GM19239 (cell line): Measurements from ENCODE around the gene TRAPPC4.
"Not testable (repeated sequence)": the region's sequence is repeated elsewhere in the genome, so short reads cannot be mapped to it uniquely, and the experiment has no call there.

Experiments
- DNase-seq: peaks from one replicate; pipeline ENCODE4 v3.0.0; 2011; ENCODE audit warnings: low spot score; ENCODE audit not compliant: insufficient read length
- FAIRE-seq: peaks from 2 replicates; lab custom pipeline; 2011; peaks lifted over from hg19 to GRCh38; lab: Jason Lieb, UNC

Gene TRAPPC4

DNA sequence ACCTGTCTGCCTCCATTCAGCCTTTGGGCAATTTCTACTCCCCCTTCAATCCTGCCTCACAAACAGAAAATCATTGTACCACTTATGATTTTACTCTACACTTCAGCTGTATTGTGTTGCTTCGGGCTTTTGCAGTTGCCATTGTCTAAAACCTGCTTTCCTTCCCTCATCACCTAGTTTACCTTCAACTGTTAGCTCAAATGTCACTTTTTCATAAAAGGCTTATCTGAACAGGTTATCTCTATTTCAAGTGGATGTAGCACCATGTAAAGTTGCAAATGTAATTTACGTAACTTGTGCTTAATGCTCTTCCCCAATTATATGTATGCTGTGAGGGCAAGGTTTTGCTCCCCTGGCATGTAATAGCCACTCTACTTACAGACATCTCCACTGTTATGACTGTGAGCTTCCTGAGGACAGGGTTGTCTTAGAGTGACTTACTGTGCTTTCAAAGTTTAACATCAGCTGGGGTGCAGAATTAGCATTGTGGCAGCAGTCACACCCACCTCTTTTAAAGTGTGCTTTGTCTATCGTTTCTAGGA is 5.9 kb upstream of the TRAPPC4 start:
- DNase-seq (no peak), FAIRE-seq (no peak)

DNA sequence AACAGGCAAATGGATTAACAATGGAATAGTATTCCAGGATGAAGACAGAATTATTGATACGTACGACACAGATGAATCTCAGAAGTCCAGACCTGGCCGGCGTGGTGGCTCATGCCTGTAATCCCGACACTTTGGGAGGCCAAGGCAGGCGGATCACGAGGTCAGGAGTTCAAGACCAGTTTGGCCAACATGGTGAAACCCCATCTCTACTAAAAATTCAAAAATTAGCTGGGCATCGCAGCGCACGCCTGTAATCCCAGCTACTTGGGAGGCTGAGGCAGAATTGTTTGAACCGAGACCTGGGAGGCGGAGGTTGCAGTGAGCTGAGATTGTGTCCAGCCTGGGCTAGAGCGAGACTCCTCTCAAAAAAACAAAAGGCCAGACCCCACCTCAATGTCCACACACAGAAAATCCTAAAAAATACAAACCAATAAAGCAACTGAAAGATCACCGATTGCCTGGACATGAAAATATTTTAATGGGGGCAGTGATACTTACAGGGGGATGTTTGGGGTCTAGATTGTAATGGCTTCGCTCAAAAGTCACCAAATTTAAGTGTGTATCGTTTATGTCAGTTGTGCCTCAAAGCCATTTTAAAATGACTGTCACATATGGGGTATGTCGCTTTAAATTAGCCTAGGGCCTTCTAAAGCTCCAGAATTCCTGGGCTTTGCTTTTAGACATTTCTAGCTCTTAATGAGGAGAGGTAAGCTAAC is 4.2 kb upstream of the TRAPPC4 start:
- no peak for DNase-seq
- FAIRE-seq = no peak

DNA sequence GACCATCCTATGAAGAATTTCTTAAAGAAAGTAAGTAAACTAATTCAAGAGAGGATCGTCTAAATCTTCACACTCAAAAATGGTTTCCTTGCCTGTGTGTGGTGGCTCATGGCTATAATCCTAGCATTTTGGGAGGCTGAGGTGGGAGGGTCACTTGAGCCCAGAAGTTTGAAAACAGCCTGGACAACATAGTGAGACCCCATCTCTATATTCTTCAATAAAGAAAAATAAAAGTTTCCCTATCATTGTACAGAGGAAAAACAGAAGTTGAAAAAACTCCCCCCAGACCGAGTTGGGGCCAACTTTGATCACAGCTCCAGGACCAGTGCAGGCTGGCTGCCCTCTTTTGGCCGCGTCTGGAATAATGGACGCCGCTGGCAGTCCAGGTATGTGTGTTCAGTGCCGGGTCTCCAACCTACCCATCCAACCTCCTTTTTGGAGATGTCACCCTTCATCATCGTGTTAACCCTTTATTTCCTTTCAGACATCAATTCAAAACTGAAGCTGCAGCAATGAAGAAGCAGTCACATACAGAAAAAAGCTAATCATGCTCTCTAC is 3.4 kb upstream of the TRAPPC4 start:
- no peak for DNase-seq
- no peak for FAIRE-seq

DNA sequence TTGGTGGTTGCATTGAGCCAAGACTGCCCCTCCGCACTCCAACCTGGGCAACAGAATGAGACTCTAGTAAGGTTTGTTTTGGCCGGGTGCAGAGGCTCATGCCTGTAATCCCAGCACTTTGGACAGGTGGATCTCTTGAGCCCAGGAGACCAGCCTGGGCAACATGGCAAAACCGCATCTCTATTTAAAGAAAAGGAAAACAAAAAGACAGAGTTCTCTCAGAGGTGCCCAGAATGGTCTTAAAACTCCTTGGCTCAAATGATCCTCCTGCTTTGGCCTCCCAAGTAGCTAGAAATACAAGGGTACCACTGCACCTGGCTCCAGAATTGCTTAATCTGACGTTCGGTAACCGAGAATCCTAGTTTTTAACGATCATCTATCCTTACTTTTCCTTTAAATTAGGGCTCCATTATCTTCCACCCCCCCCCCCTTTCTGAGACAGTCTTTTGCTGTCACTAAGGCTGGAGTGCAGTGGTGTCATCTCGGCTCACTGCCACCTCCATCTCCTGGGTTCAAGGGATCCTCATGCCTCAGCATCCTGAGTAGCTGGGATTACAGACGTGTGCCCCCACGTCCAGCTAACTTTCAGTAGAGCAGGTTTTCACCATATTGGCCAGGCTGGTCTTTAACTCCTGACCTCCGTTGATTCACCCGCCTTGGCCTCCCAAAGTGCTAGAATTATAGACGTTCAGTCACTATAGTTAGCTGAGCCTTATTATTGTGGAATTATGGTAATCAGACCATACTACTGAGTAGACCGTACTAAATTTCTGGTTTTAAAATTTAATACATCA is 2.2 kb upstream of the TRAPPC4 start:
- FAIRE-seq (no peak), DNase-seq (no peak)

DNA sequence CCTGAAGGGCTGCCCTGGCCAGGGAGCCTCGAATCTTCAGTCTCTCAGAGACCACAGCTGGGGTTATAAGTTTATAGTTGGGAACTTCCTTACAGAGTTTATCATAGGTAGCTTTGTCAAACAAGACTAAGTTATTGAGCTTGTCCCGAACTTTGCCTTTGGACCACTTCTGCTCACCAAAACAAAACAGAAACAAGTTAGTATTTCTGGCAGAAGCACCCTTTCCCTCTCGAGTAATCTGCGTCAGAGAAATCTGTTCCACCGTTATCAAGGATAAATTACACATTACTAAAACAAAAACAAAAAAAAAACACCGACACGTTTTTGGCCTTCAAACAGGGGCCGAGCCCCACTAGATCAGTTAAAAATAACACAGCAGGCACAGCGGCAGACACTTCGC is 1.2 kb upstream of the TRAPPC4 start:
- not testable (repeated sequence) for DNase-seq, FAIRE-seq

DNA sequence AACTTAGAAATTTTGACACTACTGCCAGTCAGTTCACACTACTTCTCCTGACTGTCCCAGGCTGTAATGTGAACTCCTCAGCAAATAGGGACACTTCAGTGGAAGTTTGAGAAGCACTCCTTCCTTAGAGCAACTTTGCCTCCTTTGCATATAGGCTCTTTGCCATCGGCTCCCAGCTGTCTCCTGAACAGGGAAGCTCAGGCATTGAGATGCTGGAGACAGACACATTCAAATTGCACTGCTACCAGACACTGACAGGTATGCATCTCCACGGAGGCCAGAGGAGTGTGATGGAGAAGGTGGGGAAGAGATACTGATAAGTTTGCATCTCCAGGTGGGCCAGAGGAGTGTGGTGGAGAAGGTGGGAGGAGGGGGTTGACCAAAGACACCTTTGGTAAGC is 1.4 kb downstream of the TRAPPC4 start:
- no peak for FAIRE-seq

GRCh38 chr11:119021631-119022030 is 3.1 kb downstream of the TRAPPC4 start:
- FAIRE-seq (no peak), DNase-seq (no peak)

More for the DNA sequence above, 1.4 kb downstream of the TRAPPC4 start:
- no peak for DNase-seq

- FAIRE-seq = no peak
- no peak for DNase-seq
Measured at GRCh38 chr11:119023741-119024140, 5.2 kb downstream of the TRAPPC4 start.

DNA sequence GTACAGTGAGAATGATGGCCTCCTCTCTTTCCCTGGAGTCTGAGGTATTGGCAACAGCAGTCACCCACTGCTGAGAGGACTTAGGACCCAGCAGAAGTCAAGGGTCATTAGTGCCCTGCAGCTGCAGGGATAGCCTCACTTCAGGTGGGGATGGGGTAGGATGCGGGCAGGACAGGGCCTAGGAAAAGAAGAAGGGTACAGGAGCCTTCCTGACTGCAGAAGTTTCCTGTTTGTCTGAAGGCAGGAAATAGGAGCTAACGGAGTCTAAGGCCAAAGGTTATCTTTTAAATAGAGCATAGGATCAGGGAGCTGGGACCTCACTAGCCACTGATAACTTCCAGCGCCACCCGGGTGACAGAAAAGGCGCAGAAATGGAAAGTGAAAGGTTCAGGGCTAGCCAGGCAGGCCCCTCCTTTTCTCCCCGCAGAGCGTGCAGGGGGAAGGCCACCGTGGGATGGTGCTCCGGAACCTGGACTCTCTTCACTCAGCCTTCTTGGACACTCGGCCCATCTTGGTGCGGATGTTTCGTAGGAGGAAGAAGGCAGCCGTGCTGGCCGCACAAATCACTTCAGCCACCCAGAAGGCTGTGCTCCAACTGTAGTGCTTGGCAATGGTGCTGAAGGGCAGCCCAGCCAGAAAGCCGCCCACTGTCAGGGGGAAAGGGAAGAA is 6.0 kb downstream of the TRAPPC4 start:
- FAIRE-seq (no peak), DNase-seq (no peak)

GRCh38 chr11:119025099-119025473 is 6.5 kb downstream of the TRAPPC4 start:
- no peak for FAIRE-seq
- no peak for DNase-seq

DNA sequence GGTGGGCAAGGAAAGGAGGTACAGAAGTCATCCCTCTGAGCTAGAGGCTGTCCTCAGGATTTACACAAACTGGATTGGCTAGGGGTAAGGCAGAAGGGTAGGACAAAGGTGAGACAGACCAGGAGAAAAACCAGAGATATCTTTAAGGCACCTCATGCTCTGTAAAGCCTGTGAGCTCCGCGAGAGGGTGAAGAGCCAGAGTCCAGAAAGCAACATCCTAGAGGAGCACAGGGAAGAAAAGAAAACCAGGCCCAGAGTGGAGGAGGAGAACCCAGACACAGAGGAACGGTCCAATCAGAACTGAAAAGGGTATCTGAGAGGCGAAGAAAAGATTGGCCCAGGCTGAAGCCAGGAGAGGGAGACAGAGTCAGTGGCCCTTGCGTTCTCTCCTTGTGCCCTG is 7.0 kb downstream of the TRAPPC4 start:
- DNase-seq (no peak), FAIRE-seq (no peak)

GRCh38 chr11:119025978-119026766 is 7.6 kb downstream of the TRAPPC4 start:
- DNase-seq (no peak), FAIRE-seq (no peak)

GRCh38 chr11:119026970-119027369 is 8.4 kb downstream of the TRAPPC4 start:
- FAIRE-seq = no peak
- DNase-seq = no peak

DNA sequence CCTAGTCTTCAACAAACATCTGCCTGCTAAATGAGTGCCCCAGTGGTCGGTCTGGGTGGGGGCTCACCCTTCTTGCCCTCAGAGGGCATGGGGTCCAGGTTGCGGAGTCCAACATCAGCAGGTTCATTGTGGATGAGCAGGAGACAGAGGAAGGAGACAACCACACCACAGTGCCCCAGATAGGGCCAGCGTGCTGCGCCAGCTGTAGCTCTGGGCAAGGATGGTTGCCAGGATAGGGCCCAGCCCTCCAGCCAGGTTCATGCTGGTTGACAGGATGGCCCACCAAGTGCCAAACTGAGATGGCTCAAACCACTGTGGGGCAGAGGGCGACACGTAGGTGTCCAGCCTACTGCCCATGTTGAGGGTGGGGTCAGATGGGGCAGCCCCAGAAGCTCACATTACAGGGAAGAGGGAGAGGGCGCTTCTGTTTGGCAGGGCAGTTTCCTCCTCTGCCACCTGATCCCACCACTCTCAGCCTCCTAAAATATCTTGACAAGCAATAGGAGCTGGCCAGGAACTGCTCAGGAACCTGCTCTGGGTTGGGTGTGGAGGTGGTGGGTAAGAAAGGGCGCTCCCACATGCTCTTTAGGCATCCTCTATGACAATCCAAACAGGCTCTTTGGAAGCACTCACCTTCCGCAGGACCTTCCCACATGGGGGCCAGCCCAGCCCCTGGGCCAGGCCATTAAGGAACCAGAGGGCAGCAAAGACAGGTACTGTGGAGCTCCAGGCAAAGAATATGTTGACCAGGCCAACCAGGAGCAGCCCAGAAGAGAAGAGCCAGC is 9.2 kb downstream of the TRAPPC4 start:
- no peak for DNase-seq
- FAIRE-seq = no peak

DNA sequence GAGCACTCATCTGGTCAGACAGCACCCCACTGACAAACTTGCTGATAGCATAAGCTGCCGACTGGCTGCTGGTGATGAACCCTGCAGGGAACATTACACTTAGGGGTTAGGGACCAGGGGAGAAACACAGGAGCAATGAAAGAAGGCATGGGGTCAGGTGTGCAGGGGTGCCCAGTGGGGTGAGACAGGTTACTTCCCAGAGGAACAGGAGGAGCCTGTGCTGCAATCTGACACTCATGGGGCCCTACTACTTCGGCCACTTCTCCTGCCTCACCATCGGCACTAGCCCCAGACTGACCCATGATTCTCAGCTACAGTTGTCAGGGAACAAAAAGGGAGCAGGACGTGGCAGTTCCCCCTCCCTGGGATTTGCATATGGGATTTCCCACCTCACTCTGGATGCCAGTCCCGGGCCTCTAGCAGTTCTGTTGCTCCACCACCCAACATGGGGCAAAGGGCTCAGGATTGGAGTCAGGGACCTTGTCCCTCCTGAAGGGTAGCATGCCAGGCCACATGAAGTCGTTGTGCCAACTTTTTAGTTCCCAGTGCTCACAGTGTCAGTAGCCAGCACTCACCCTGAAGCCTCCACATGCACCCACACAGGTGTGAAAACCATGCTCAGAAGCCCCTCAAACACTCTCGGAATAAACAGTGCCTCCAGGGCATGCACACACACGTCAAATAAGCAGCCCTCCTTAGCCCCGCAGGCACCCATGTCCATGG is 9.9 kb downstream of the TRAPPC4 start:
- DNase-seq (no peak), FAIRE-seq (no peak)

- no peak for DNase-seq
- FAIRE-seq = no peak
Measured at GRCh38 chr11:119029069-119029339, 10.4 kb downstream of the TRAPPC4 start.

DNA sequence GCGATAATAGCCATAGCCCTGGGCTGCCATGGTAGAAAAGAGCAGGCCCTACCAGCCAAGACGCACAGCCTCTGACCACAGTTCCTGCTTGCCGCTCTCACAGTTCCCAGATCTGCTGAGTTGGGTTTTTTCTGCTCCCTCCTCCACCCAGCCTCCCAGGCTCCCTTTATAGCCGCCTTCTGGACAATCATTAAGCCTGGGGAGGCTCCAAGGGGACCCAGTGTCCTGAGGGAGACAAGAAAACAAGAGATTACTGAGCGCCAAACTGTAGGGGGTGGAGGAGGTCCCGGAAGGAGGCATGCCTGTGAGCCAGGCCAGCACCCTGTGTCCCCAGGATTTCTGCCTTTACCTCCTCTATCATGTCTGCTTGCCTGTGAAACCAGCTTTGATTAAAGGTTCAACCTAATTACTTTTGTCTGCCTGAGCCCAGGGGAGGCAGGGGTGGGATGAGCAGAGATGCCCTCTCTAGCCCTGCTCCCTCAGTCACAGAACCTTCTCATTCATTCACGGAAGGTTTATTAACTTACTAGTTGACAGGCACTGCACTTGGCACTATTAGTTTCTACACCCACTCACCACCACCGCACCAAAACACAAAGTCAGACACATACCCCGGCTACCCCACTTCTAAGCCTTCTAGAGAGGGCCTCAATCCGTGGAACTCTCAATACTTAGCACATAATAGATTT is 10.9 kb downstream of the TRAPPC4 start:
- DNase-seq = no peak
- peak; percentile 21 for FAIRE-seq

- FAIRE-seq = peak; percentile 31
- DNase-seq = no peak
Measured at GRCh38 chr11:119030029-119030328, 11.4 kb downstream of the TRAPPC4 start.
